Forelimb muscle (tissue), 1 donor: ENCODE measurements around the gene PROCA1. TPM values are rescaled to one million over a fixed set of nuclear protein-coding genes. Genes with fewer than 3 reads are reported as not detected.

ENCODE experiments used
- DNase-seq: peaks from one replicate; pipeline ENCODE4 v3.0.0-alpha.2; 2013; ENCODE audit warnings: low read depth
- polyA plus RNA-seq: library from polyadenylated mRNA; unstranded; fragments of 120-200 nt; gene quantifications from one replicate; pipeline ENCODE4 v1.2.1, GENCODE V29; 2013; ENCODE audit not compliant: insufficient read length

PROCA1 gene
- polyA plus RNA-seq, result 3.1 TPM

GRCh38 chr17:28711723-28712031 lies at the start of gene PROCA1:
PROCA1 (minus strand) TSS chr17:28711888; CDS start chr17:28711660, 228 bp downstream.
- no peak for DNase-seq

- no peak for DNase-seq
Measured at GRCh38 chr17:28760601-28761562, 49.2 kb upstream of the PROCA1 start.

DNA sequence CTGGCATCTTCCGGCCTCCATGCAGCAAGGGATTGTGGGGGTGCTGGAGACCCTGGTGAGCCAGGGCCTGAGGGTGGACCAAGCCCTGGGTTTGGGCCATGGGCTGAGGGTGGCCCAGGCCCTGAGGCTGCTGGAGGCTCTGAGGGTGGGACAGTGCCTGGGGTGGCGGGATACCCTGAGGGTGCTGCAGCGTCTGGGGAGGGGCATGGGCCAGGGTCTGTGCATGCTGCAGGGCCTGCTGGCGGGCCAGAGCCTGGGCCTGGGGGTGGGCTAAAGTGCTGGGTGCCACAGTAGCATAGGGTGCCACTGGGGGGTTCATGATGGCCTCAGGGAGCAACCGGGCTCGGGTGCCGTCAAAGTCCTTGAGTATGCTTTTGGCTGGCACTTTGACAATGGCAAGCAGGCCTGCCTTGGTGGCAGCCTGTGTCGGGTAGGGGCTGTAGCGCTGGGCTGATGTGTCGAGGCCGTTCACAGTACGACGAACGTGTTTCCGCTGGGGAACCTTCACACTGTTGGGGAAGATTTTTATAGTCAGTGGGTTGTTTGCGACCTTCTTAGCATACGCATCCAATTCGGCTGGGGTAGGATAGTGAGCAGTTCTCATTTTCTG lies 47.7 kb upstream of the PROCA1 start:
- no peak for DNase-seq

GRCh38 chr17:28758411-28759121 lies 46.9 kb upstream of the PROCA1 start:
- no peak for DNase-seq

DNA sequence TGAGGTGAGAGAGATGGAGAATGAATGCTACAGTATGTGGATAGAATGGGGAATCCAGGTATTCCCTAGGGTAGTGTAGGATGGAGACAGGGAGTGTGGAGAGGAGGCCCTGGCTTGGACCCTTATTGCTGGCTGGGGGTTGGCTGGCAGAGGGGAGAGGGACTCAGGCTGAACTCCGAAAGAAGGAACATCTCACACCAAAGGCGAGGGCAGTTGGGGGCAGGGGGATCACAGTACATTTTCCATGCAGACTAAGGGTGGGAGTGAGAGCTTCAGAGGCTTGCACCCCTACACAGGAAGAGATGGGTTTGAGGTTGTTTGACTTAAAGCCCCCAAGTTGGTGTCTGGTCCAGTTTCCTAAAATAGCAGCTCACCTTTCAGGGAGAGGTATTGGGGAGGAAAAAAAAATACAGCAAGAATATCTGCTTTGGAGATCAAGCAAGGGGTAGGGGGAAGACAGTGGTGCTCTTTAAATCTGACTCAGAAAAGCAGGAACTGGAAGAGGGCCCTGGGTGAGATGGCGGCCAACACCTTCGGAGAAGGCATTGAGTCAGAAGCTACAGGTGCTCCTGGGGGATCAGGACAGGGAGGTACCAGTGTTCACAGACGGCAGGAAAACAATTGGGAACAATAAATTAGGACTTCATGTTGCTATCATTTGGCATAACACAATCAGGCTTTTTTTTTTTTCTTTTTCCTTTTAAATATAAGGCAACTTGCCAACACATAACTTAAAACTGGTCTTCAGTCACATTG lies 44.5 kb upstream of the PROCA1 start:
- DNase-seq, result no peak

DNA sequence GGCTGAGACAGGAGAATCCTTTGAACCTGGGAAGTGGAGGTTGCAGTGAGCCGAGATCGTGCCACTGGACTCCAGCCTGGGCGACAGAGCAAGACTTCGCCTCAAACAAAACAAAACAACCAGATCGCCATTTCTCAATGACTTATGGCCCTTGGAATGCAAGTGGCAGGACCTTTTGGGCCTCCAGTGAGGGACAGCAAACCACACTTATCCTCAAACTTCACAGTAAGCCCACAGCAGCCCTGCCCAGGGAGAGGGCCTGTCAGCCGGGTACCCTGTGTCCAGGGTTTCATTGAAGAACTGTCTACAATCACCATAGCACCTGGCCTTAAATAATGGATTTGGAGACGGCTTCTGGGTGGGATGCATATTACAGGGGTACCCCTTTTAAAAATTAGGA lies 43.8 kb upstream of the PROCA1 start:
- no peak for DNase-seq

GRCh38 chr17:28751600-28752366 lies 40.1 kb upstream of the PROCA1 start:
- DNase-seq, result no peak

DNA sequence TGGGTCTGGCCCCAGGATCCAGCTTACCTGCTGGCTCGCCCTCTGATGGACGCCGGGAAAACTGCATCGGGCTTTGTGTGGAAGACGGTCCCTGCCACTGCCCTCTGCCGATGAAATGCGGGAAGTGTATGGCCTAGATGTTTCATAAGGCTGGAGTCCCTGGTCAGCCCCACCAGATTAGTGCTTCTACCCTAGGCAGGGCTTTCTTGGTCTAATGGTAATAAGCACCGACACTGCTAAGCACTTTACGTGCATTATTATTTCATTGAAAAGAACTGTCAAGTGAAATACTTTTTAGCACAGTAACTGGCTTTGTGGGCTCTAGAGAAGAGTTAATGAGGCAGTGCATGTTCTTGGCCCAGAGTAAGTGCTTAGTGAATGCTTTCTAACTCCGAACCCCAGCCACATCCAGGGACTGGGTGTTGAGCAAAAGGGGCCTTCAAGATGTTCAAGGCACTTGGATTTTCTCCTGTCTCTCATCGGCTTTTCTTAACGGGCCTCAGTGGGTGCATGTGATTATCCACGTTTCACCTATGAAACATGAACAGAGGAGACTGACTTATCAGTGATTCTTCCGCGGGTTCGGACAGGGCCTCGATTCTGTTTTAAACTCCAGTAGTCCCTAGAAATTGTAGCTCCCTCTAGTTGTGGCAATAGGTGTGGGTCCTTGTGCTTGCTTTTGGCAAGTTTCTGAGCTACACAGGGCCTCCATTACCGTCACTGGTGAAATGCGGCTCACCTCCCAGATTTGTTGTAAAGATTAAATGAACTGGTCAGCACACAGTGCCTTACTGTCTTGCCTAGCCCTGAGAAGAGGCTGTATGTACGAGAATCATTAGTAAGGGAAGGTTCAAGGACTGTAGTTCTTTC lies 38.7 kb upstream of the PROCA1 start:
- peak; percentile 77 for DNase-seq

DNA sequence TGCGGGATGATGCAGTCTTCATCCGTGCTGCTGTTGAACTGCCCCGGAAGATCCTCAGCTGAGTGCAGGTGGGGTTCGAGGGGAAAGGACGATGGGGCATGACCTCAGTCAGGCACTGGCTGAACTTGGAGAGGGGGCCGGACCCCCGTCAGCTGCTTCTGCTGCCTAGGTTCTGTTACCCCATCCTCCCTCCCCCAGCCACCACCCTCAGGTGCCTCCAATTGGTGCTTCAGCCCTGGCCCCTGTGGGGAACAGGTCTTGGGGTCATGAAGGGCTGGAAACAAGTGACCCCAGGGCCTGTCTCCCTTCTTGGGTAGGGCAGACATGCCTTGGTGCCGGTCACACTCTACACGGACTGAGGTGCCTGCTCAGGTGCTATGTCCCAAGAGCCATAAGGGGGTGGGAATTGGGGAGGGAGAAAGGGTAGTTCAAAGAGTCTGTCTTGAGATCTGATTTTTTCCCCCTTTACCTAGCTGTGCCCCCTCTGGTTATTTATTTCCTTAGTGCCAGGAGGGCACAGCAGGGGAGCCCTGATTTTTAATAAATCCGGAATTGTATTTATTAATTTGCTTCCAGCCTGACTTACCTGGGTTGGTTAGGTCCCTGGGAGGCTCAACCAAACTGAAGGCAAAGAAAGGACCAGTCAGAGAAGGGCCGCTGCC lies 38.0 kb upstream of the PROCA1 start:
- DNase-seq, result no peak

- DNase-seq, result no peak
Measured at GRCh38 chr17:28748852-28749515, 37.3 kb upstream of the PROCA1 start.

DNA sequence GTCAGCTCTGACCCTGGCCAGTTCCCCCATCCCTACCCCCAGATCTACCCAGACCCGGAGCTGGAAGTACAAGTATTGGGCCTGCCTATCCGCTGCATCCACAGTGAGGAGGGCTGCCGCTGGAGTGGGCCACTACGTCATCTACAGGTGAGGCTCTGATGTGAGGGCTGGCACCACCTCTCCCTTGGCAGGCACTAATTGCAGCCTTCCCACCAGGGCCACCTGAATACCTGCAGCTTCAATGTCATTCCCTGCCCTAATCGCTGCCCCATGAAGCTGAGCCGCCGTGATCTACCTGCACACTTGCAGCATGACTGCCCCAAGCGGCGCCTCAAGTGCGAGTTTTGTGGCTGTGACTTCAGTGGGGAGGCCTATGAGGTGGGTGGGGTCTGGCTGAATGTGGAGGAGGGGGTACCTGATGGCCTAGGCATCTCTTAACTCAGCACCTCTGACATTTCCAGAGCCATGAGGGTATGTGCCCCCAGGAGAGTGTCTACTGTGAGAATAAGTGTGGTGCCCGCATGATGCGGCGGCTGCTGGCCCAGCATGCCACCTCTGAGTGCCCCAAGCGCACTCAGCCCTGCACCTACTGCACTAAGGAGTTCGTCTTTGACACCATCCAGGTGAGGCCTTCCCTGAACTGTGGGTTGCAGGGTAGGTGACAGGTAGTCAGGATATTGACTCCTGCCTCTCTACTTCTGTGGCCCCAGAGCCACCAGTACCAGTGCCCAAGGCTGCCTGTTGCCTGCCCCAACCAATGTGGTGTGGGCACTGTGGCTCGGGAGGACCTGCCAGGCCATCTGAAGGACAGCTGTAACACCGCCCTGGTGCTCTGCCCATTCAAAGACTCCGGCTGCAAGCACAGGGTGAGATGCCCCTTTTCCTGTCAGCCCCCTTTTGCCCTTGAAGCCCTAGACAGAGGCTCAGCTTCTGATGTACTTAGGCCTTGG lies 36.4 kb upstream of the PROCA1 start:
- no peak for DNase-seq

DNA sequence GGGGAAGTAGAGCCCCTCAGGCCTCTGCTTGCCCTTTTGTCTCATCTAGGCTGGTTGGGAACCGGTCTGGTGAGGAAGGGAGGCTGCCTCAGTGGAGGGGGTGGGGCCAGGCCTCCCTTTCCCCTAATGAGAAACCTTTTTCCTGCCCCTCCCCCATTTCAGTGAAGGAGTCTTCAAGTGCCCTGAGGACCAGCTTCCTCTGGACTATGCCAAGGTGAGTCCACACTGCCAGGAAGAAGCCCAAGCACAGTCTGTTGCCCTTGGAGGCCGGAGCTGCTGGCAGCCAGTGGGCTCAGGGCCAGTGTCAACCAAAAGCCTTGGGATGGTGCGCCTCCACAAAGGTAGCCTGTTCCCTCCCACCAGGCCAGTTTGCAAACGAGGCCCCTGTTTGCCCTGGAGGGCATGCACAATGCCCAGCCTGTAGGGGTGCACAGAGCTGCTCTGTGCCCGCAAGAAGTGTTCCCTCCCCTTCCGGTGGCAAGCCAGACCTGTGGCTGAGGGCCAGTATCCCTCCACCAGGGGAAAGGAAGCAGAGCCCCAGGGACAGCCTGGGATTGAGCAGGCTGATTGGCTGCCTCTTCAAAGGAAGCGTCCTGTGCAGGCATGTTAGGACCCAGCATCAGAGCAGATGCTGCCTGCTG lies 35.5 kb upstream of the PROCA1 start:
- DNase-seq, result no peak

DNA sequence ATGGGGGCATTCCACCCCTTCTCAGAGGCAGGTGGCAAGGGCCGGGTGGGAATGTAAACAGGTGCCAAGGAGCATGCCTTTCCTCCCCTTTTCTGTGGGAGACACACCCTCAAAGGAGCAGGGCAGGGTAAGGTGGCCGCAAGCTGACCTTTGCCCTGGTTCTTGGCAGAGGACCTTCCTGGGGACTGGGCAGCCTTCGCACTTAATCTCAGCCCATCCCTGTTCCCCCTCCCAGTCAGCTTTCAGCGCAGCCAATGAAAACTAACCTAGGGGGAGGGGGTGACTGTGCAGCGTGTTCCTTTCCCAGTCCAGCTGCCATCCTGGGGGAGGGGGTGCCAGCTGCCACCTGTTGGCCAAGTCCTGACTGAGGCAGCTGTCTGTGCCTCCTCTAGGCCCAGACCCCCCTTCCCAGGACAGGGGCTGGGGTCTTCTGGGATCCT lies 34.9 kb upstream of the PROCA1 start:
- no peak for DNase-seq

DNA sequence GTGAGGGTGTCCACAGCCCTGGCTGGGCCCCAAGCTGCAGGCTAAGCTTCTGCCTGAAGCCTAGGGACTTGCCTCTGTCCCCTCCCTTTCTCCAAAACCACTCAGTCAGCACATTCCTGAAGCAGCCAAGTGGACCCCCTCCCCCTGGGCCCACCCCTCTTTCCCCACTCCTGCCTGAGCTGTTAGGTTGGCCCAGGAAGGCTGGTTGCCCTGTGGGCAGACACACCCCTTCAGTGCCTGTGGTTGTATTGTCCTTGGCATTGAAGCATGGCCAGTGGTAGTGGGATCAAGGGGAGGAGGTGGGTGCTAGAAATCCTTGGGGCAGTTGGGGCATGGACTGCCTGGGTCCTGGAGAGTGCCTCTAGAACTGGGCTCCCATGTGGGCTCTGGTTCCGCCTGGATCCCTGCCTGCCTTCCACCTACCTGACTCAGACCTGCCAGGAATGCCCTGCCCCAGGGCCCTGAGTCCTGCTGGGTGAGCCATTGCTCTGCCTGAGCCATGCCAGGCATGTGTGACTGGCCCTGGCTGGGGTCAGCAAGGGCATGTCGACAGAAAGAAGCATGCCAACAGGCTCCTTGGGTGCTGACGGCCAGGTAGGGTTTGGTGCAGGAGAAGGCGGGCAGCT lies 34.2 kb upstream of the PROCA1 start:
- no peak for DNase-seq

- DNase-seq, result no peak
Measured at GRCh38 chr17:28744972-28745785, 33.5 kb upstream of the PROCA1 start.
